HG03039 (cell line): ENCODE data around the gene CLPTM1.

ENCODE experiments used
- ATAC-seq: cut with Tn5 transposase; IDR thresholded peaks from one replicate; pipeline ENCODE4 v1.9.1; 2021; ENCODE audit warnings: mild to moderate bottlenecking, moderate library complexity; ENCODE audit not compliant: unreplicated experiment

The CLPTM1 gene

DNA sequence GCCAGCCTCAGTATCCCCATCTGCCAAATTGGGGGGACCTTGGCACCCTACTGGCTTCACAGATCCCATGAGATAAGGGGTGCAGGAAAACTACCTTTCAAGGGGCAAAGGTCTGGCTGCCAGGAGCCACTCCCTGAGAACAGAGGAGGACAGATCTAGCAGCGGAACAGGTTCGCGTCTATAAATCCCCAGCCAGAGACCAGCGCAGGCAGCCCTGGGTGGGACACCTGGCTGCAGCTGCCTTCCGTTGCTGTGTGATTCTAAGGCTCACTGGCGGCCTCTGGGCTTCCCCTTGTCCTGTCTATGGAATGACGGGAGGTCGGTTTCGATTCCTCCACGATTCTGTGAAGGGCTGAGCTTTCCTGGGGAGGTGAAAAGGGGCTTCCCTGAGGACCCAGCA is 53.4 kb downstream of the CLPTM1 start:
- ATAC-seq, result no peak

DNA sequence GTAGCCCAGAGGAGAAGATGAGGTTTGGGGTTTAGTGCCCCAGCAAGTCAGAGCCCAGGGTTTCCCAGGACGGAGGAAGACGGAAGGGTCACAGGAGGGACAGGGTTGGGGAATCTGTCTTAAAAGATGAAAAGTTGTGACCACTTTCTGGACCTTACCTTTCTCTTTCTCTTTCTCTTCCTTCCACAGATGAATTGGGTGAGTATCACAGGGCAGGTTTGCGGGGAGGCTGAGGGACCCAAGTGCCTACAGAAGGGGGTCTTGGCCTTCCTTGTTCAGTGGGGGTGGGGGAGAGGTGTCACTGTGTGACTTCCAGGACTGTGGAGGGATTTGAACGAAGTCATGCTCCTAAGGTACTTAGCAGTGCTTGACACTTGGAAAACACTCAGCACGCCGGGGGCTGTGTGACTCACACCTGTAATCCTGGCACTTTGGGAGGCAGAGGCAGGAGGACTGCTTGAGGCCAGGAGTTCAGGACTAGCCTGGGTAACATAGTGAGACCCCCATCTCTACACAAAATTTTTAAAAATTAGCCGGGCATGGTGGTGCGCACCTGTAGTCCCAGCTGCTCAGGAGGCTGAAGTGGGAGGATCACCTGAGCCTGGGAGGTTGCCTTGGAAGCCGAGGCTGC is 54.6 kb downstream of the CLPTM1 start:
- no peak for ATAC-seq

DNA sequence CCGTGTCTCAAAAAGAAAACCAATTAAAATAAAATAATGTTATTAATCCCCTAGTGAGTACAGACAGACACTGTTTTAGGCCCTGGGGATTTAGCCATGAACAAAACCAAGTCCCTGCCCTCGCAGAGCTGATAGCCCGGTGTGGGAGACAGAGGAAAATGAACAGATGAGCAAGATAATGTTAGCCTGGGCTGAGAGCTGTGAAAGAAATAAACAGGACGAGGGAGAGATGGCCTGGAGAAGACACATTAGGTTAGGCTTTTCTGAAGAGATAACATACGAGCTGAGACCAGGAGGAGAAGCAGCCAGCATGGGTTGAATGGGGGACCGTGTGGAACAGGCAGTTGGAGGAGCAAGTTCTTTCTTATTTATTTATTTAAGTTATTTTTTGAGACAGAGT is 55.1 kb downstream of the CLPTM1 start:
- ATAC-seq, result no peak

- no peak for ATAC-seq
Observed at GRCh38 chr19:45011959-45012358, 56.8 kb downstream of the CLPTM1 start.

- ATAC-seq, result peak; percentile 81
Observed at GRCh38 chr19:45016388-45017314, 61.5 kb downstream of the CLPTM1 start.

DNA sequence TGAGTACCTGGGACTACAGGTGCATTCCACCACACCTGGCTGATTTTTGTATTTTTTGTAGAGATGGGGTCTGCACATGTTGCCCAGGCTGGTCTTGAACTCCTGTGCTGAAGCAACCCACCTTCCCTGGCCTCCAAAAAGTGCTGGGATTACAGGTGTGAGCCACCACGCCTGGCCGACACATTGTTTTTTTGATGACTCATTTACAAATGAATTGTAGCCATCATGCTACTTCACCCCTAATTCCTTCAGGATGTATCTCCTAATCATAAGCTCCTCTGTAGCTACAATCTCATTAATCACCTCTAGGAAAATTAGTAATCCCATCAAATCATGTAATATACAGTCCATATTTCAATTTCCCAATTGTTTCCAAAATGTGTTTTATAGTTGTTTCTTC is 64.0 kb downstream of the CLPTM1 start:
- no peak for ATAC-seq

- ATAC-seq, result no peak
Observed at GRCh38 chr19:45020071-45020470, 64.9 kb downstream of the CLPTM1 start.

- ATAC-seq, result no peak
Observed at GRCh38 chr19:45021971-45022370, 66.8 kb downstream of the CLPTM1 start.

GRCh38 chr19:45023048-45023447 is 67.9 kb downstream of the CLPTM1 start:
- ATAC-seq, result no peak

- ATAC-seq, result no peak
Observed at GRCh38 chr19:45025264-45025663, 70.1 kb downstream of the CLPTM1 start.

GRCh38 chr19:45027371-45027770 is 72.2 kb downstream of the CLPTM1 start:
- no peak for ATAC-seq

- no peak for ATAC-seq
Observed at GRCh38 chr19:45030825-45031224, 75.6 kb downstream of the CLPTM1 start.

GRCh38 chr19:45032421-45032820 is 77.2 kb downstream of the CLPTM1 start:
- ATAC-seq, result no peak

DNA sequence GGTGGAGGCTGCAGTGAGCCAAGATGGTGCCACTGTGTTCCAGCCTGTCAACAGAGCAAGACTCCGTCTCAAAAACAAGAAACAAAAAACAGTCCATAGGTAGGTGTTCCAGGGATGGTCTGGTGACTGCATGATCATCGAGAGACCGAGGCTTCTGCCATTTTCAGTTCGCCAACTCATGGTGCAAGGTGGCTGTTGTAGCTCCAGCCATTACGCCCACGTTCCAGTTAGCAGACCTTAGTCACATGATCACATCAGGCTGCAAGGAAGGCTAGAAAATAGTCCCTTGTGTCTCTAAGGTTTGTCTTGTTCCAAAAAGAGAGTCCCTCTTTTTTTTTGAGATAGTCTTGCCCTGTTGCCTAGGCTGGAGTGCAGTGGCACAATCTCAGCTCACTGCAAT is 80.6 kb downstream of the CLPTM1 start:
- no peak for ATAC-seq

DNA sequence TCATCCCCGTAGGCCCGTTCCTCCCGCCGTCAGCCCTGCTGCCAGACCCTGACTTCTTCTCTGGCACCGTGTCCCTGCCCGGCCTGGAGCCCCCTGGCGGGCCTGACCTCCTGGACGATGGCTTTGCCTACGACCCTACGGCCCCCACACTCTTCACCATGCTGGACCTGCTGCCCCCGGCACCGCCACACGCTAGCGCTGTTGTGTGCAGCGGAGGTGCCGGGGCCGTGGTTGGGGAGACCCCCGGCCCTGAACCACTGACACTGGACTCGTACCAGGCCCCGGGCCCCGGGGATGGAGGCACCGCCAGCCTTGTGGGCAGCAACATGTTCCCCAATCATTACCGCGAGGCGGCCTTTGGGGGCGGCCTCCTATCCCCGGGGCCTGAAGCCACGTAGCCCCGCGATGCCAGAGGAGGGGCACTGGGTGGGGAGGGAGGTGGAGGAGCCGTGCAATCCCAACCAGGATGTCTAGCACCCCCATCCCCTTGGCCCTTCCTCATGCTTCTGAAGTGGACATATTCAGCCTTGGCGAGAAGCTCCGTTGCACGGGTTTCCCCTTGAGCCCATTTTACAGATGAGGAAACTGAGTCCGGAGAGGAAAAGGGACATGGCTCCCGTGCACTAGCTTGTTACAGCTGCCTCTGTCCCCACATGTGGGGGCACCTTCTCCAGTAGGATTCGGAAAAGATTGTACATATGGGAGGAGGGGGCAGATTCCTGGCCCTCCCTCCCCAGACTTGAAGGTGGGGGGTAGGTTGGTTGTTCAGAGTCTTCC is 82.4 kb downstream of the CLPTM1 start:
- ATAC-seq, result no peak

GRCh38 chr19:45038931-45039893 is 84.0 kb downstream of the CLPTM1 start, which contains the start of gene CLASRP:
TSS of gene CLASRP (plus strand) at chr19:45039045. CDS start at chr19:45040213, 1,168 bp downstream.
- peak; percentile 74 for ATAC-seq

DNA sequence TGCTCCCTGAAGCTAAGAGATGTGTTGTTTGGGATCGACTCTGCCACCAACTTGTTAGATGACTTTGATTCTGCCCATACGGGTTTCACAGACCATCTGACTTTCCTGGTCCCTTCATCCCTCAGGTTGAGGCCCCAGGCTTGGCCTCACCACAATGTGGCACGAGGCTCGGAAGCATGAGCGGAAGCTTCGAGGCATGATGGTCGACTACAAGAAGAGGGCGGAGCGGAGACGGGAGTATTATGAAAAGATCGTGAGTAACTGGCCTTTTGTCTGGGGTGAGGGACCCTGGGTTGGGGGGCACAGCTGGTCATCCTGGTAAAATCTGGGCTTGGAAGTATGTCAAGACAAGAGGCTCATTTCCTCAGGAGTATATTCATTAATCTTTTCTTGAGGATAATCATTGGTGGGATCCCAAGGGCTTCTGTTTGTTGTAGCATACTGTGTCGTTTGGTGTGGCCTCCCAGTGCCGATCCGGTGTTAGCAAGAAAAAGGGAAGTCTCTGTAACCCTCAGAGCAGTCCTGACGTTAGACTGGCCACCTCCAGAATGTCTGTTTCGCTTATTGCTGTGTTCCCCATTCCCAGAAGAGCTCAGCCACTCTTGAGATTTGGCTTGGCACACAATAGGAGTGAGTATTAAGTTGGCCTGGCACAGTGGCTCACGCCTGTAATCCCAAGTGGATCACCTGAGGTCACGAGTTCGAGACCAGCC is 85.0 kb downstream of the CLPTM1 start:
- ATAC-seq, result no peak

DNA sequence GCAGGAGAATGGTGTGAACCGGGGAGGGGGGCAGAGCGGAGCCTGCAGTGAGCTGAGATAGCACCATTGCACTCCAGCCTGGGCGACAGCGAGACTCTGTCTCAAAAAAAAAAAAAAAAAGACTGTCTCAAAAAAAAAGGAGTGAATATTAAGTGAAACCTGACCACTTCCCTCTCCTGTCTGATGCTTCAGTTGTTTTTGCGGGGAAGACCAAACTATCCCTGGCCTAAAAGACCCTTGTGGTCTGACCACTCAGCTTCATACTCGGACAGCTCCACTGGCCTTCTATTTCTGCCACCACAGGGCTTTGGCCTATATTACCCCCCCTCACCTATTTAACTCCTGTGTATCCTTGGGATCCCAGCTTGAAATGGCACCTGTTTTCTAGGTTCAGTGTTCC is 85.9 kb downstream of the CLPTM1 start:
- no peak for ATAC-seq
